AG09309 (cell line): Measurements from ENCODE around the gene MARCHF6.
"Not testable (repeated sequence)": the region's sequence is repeated elsewhere in the genome, so short reads cannot be mapped to it uniquely, and the experiment has no call there.

Source experiments
- DNase-seq: peaks from one replicate; pipeline ENCODE4 v3.0.0-alpha.2; 2010; ENCODE audit warnings: low read depth
- H3K4me3 ChIP-seq: 2 replicates; pipeline ENCODE4 v1.5.1; 2011; ENCODE audit warnings: mild to moderate bottlenecking, low read depth, low read length, moderate library complexity; ENCODE audit not compliant: control insufficient read depth
- TF ChIP-seq, protein P1 (sequence below): IDR thresholded peaks from 2 replicates; pipeline ENCODE4 v1.5.1; 2011; ENCODE audit warnings: mild to moderate bottlenecking, low read depth, low read length, inconsistent platforms; ENCODE audit not compliant: insufficient read depth, control insufficient read depth; ENCODE audit errors: missing control alignments

MARCHF6 gene

DNA sequence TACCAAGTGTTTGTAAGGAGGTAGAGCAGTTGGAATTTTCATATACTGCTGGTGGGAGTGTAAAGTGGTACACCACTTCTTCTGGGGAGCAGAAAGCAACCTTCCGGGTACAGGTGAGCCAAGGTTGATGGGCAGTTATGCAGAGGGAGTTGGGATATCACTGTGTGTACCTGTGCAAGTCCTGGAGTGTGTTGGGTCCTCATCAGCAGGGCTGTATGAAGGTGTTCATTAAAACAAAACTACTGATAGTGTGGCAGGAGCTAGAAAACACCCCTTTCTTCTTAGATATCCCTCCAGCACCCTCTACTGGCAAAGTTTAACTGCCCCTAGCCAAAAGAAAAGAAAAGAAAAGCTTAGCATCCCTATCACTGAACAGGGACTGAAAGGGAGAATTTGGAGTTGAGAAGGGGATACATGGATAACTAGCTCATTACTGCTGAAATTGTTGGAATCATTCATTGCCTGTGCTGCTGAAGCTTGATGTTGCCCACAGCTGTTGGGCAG is 10.7 kb downstream of the MARCHF6 start:
- TF ChIP-seq, protein P1, sequence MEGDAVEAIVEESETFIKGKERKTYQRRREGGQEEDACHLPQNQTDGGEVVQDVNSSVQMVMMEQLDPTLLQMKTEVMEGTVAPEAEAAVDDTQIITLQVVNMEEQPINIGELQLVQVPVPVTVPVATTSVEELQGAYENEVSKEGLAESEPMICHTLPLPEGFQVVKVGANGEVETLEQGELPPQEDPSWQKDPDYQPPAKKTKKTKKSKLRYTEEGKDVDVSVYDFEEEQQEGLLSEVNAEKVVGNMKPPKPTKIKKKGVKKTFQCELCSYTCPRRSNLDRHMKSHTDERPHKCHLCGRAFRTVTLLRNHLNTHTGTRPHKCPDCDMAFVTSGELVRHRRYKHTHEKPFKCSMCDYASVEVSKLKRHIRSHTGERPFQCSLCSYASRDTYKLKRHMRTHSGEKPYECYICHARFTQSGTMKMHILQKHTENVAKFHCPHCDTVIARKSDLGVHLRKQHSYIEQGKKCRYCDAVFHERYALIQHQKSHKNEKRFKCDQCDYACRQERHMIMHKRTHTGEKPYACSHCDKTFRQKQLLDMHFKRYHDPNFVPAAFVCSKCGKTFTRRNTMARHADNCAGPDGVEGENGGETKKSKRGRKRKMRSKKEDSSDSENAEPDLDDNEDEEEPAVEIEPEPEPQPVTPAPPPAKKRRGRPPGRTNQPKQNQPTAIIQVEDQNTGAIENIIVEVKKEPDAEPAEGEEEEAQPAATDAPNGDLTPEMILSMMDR, result peak; percentile 1
- no peak for DNase-seq
- H3K4me3 ChIP-seq, result no peak overlapping the region

DNA sequence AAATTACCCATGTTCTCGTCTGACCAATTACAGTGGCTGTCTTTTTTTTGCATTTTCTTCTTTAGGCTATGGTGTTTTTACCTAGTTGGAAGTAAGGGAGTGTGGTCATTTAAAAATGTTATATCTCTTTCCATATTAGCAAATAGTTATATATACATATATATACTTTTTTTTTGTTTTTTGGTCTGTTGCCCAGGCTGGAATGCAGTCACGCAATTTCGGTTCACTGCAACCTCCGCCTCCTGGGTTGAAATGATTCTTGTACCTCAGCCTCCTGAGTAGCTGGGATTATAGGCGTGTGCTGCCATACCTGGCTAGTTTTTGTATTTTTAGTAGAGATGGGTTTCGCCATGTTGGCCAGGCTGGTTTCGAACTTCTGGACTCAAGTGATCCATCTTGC is 12.3 kb downstream of the MARCHF6 start:
- TF ChIP-seq, protein P1, result no peak
- DNase-seq, result no peak
- no peak overlapping the region for H3K4me3 ChIP-seq

DNA sequence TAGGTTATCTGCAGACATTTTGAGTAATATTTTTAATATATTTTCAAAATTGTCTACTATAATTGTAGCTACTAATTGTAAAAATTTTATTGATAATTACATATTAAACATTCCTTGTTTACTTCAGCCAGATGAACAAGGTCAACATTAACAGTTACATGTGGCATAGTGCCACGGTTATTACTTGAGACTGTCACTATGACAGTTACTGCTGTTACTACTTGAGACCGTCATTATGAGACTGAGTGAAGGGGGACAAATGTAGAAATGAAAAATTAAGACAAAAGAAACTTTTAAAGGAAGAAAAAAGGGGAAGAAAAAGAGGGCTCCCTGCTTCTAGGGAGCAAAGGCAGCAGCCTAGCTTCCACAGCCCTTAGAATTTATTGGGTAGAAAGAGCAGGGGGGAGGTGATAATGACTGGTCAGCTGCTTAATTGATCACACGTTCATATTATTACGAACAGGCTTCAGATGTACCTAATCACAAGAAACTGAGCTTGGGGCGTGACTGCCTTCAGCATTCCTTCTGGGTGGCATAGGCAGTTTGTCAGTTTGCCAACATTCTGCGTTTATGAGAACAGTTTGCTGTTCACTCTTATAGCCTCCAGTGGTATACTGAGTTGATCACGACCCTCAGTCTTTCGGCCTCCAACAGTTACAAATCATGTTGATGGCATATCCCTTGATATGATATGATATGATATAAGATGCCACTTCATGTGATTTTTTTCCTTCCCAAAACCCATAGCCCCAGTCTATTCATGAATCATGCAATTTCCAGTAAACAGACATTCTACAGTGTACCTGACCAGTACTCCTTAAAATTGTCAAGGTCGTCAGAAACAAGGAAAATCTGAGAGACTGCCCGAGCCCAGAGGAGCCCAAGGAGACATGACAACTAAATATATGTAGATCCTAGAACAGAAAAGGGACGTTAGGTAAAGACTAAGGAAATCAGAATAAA is 13.1 kb downstream of the MARCHF6 start:
- no peak overlapping the region for H3K4me3 ChIP-seq
- DNase-seq, result peak; percentile 28
- TF ChIP-seq, protein P1, result no peak

DNA sequence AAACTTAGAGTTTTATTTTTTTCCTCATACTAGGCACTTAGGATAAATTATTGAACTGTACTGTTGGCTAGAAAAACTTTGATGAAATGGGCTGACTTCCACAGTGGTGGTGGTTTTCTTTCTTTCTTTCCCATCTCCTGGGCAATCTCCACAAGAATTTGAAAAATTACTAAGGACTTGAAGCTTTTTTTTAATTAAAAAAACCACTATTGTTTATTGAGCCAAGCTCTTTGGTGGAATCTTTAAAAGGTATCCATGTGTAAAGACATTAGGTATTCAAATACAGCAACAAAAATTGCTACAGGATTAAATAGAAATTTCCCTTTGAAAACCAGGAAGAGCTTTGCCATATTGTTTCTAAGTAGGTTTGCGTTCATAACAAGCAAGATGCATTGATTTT is 14.1 kb downstream of the MARCHF6 start:
- TF ChIP-seq, protein P1, result no peak
- no peak for DNase-seq
- no peak overlapping the region for H3K4me3 ChIP-seq

DNA sequence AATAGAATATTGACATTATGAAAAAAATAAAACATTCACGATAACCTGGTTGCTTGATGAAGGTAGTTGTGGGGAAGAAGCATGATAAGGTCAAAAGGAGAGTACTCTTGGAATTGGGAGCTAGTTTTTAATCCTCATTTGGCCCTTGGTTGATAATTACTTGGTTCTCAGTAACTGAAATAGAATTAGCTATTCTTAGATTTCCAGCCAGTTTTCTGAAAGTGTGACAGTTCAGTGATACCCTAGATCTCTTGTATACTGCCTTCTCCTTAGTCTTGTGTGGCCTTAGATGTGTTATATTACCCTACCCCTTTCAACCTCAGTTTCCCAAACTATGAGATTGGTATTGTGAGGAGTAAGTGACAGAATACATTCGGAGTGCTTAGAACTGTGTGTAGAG is 17.4 kb downstream of the MARCHF6 start:
- TF ChIP-seq, protein P1, result no peak
- no peak overlapping the region for H3K4me3 ChIP-seq
- no peak for DNase-seq

DNA sequence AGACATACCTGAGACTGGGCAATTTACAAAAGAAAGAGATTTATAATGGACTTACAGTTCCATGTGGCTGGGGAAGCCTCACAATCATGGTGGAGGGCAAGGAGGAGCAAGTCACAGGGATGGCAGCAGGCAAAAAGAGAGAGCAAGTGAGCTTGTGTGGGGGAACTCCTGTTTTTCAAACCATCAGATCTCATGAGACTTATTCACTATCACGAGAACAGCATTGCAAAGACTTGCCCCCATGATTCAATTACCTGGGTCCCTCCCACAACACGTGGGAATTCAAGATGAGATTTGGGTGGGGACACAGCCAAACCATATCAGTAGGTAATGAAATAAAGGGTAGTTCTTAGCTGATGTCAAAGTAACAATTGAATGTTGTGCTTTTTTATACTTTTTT is 17.9 kb downstream of the MARCHF6 start:
- not testable (repeated sequence) for DNase-seq, H3K4me3 ChIP-seq

DNA sequence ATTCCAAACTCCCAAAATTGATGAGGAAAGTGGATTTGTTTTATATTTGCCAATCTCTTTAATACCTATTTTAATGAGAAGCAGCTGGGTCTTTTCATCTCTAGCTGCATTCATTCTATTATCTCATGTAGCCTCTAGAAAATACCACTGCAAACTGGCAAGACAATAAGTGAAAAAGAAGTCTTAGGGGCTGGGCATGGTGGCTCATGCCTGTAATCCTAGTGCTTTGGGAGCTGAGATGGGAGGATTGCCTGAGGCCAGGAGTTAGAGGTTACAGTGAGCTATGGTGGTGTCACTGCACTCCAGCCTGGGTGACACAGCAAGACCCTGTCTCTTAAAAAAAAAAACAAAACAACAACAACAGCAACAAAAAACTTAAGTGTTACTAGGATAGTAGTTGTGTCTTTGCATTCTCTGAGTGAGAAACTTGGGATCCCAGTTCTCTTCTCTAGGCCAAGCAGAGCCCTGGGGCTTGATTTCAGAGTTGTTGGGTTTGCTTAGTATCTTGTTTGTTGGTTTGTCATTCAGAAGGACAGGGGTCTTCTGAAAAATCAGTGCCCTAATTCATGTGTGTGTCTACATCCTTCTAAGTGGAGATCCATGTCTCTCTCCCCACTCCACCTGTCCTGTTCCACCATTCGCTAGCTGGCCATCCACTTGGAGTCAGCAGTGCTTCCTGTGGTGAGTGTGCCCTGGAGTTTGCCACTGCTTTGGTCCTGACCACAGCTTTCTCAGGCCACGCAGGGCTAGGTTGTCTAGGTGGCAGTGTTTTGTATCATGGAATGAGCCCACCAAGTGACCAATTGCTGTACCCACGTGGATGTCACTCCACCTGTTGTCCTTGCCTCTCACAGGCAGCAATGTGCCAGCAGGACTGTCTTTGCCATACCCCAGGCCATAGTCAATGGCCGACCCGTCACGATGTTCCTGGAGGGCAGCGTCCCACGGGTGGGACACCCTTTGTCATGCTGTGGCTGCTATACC is 19.5 kb downstream of the MARCHF6 start:
- DNase-seq, result no peak
- H3K4me3 ChIP-seq, result no peak overlapping the region
- TF ChIP-seq, protein P1, result no peak
